Ectodermal cell (in vitro differentiated cells): ENCODE data around the gene SYT14.
"Not testable (repeated sequence)": the region's sequence is repeated elsewhere in the genome, so short reads cannot be mapped to it uniquely, and the experiment has no call there.

ENCODE experiments used
- H3K27ac ChIP-seq: 2 replicates; pipeline ENCODE4 v1.7.0; 2013; ENCODE audit warnings: mild to moderate bottlenecking, low read depth, low read length; ENCODE audit not compliant: insufficient read depth, poor library complexity, severe bottlenecking
- H3K27me3 ChIP-seq: 2 replicates; pipeline ENCODE4 v1.7.0; 2013; ENCODE audit warnings: mild to moderate bottlenecking, low read length; ENCODE audit not compliant: insufficient read depth, control insufficient read depth, poor library complexity, severe bottlenecking
- H3K36me3 ChIP-seq: one replicate; pipeline ENCODE4 v1.7.0; 2013; ENCODE audit warnings: low read length; ENCODE audit not compliant: control insufficient read depth, insufficient read depth
- H3K4me1 ChIP-seq: one replicate; pipeline ENCODE4 v1.7.0; 2013; ENCODE audit warnings: low read length; ENCODE audit not compliant: control insufficient read depth, insufficient read depth
- H3K4me3 ChIP-seq: 2 replicates; pipeline ENCODE4 v1.7.0; 2013; ENCODE audit warnings: low read depth, low read length, control low read depth; ENCODE audit not compliant: insufficient read depth
- H3K9me3 ChIP-seq: 2 replicates; pipeline ENCODE4 v1.7.0; 2013; ENCODE audit warnings: mild to moderate bottlenecking, low read length, moderate library complexity; ENCODE audit not compliant: control insufficient read depth
- WGBS, 2 experiments: methylation state at CpG; one replicate each; pipeline ENCODE4 v1.1.7; 2013; ENCODE audit warnings: missing lambda C conversion rate in 2 of 2; 5-methylcytosine and 5-hydroxymethylcytosine counted together

SYT14 gene

DNA sequence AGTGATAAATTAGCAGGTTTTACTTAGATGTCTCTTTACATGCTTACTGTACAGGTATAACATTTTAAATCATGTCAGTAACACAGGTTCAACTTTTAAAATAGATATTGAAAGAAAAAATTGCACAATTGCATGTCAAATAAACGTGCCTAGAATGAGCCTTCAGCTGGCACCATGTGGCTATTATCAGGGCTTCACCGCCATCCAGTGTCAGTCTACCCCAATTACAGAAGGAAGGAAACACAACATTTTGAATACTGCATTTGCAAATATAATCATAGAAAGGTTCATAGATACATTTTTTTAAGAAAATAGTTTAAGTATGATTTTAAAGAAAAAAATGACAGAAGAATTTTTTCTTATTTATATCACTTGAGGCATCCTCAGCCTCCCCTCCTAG, 247.0 kb downstream of the SYT14 start:
- no peaks in the 10 kb centered on the region for H3K36me3 ChIP-seq
- H3K27ac ChIP-seq, result no peak overlapping the region
- H3K9me3 ChIP-seq, result no peaks in the 10 kb centered on the region
- 72 to 84% methylated on average over 2 of the region's 2 CpGs for whole genome bisulfite sequencing, 2 experiments
- H3K27me3 ChIP-seq, result no peaks in the 10 kb centered on the region
- no peaks in the 10 kb centered on the region for H3K4me1 ChIP-seq
- H3K4me3 ChIP-seq, result no peak overlapping the region

DNA sequence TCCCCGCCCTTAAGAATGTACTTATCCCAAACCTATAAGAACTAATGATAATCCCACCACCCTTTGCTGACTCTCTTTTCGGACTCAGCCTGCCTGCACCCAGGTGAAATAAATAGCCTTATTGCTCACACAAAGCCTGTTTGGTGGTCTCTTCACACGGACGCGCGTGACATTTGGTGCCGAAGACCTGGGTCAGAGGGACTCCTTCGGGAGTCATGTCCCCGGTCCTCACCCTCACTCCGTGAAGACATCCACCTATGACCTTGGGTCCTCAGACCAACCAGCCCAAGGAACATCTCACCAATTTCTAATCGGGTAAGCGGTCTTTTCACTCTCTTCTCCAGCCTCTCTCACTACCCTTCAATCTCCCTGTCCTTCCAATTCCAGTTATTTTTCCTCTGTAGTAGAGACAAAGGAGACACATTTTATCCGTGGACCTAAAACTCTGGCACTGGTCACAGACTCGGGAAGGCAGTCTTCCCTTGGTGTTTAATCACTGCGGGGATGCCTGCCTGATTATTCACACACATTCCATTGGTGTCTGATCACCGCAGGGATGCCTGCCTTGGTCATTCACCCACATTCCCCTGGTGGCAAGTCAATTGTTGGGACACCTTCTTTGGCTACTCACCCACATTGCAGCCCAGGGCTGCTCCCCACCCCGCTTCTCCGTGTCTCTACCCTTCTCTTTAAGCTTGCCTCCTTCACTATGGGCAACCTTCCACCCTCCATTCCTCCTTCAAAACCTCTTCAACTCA, 250.0 kb downstream of the SYT14 start:
- H3K27me3 ChIP-seq, H3K4me3 ChIP-seq, H3K36me3 ChIP-seq, H3K9me3 ChIP-seq, H3K4me1 ChIP-seq, H3K27ac ChIP-seq: not testable (repeated sequence)
- 77 to 81% methylated on average over 18 of the region's 18 CpGs for WGBS, 2 experiments

DNA sequence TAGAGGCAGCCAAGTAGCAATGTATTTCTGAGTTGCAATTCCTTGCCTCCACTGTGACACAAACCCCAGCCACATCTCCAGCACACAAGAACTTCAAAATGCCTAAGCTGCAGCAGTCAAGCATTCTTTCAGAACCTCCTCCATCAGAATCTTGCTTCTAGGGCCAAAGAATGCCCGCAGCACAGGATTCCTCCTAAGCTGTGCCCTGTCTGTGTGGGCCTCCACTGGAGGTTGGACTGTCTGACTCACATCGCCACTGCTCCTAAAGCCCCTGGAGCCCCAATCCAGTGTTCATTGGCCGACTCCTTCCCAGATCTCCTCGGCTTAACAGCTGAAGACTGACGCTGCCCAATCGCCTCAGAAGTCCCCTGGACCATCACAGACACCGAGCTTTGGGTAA, 251.4 kb downstream of the SYT14 start:
- Histone ChIP-seq H3K36me3 (no peaks in the 10 kb centered on the region), H3K27me3 (no peaks in the 10 kb centered on the region), H3K9me3 (no peaks in the 10 kb centered on the region), H3K4me1 (no peaks in the 10 kb centered on the region), H3K27ac (no peak overlapping the region), H3K4me3 (no peak overlapping the region)
- 93 to 96% methylated on average over 7 of the region's 7 CpGs for WGBS, 2 experiments

DNA sequence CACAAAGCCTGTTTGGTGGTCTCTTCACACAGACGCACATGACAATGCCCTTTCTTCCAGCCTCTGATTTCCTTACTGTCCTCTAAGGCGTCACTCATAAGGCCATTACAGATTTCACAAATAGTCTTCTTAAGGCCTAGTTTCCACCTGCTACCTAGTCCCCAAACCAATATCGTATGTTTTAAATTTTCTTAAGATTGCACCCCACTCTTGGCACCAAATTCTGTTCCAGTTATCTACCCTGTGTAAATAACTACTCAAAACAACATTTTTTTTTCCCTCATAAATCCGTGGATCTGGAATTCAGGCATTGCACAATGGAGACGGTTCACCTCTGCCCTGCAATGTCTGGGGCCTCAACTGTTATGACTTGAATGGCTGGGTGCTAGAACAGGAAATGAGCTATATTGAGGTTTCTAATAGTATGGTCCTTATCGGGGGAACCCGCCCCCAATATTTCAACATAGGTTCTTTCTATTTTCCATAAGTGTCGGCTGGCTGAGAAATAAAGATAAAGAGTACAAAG, 257.7 kb downstream of the SYT14 start:
- Histone ChIP-seq H3K9me3 (no peaks in the 10 kb centered on the region), H3K4me3 (no peak overlapping the region), H3K27ac (no peak overlapping the region), H3K4me1 (no peaks in the 10 kb centered on the region), H3K36me3 (no peaks in the 10 kb centered on the region), H3K27me3 (no peaks in the 10 kb centered on the region)
- 93 to 97% methylated on average over 8 of the region's 8 CpGs for WGBS, 2 experiments

DNA sequence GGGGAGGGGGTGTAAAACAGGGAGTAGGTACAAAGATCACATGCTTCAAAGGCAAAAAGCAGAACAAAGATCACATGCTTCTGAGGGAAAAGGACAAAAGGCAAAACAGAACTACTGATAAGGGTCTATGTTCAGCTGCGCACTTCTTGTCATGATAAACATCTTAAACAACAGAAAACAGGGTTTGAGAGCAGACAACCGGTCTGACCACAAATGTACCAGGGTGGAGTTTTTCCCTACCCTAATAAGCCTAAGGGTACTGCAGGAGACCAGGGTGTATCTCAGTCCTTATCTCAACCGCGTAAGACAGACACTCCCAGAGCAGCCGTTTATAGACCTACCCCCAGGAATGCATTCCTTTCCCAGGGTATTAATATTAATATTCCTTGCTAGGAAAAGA, 258.2 kb downstream of the SYT14 start:
- H3K27me3 ChIP-seq, H3K4me1 ChIP-seq, H3K36me3 ChIP-seq, H3K4me3 ChIP-seq, H3K9me3 ChIP-seq, H3K27ac ChIP-seq: not testable (repeated sequence)
- WGBS, 2 experiments, result 95 to 97% methylated on average over 4 to 5 of the region's 5 CpGs

DNA sequence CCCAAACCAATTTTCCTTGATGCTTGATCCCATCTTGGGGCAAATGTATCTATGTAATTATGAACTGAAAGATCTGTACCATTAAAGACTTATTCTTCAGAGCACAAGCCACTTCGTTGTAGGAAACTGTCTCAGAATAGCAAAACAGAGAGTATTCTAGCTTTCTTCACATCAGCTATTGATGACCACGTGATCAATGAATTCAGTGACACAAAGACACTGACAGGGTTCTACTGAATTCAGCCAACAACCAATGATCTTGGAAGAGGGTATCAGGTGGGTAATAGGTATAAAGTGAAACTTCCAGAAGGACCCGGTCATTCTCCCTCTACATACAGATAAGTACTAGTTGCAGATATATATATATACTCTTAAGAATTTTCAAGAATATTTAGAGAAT, 260.8 kb downstream of the SYT14 start:
- no peaks in the 10 kb centered on the region for H3K36me3 ChIP-seq
- H3K27me3 ChIP-seq, result no peaks in the 10 kb centered on the region
- no peaks in the 10 kb centered on the region for H3K9me3 ChIP-seq
- H3K4me3 ChIP-seq, result no peak overlapping the region
- 92 to 94% methylated on average over 2 of the region's 3 CpGs for WGBS, 2 experiments
- no peaks in the 10 kb centered on the region for H3K4me1 ChIP-seq
- H3K27ac ChIP-seq, result no peak overlapping the region

DNA sequence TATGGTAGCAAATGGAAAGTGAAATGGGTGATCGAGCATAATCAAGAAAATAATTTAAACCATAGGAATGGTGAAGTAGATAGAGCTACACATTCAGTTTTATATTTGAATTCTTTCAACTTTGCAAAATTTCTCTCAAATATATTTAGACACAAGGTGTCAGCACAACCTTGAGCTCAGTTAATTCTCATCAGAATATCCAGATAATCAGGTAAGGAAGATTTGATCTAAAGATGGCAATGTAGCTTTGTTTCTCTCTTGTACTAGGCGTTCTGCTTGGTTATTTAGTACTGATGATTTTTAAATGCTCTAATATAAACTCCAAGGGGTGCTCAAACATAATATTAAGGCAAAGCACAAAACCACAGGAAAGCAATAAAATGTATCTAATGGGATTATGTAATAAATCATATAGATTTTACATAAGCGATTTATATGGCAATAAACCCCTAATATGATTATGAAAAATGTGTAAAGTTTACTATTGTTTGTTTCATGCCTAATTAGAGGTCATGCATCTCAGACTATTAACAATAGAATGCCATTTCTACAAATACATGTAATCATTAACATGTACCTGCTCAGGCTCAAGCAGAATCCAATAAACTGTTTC, 262.2 kb downstream of the SYT14 start:
- no peaks in the 10 kb centered on the region for H3K4me1 ChIP-seq
- no peak overlapping the region for H3K4me3 ChIP-seq
- no peak overlapping the region for H3K27ac ChIP-seq
- H3K27me3 ChIP-seq, result no peaks in the 10 kb centered on the region
- no peaks in the 10 kb centered on the region for H3K36me3 ChIP-seq
- 80% methylated on average over 2 of the region's 3 CpGs; no CpG with 5 or more reads in 1 of the 2 experiments for whole genome bisulfite sequencing, 2 experiments
- no peaks in the 10 kb centered on the region for H3K9me3 ChIP-seq

DNA sequence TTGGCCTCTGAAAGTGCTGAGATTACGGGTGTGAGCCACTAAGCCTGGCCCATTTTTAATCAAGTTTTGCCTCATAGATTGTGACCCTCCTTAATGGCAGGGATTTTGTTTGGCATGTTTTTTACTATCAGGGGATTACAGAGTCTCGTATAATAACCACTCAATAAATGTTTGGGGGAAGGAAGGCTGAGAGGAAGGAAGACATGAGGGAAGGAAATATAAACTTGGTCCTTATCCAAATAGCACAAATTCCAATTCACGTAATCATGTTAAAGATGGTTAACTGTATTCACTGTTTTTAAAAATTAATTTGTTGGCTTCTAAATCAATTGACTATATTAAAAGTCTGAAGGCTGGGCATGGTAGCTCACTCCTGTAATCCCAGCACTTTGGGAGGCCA, 263.7 kb downstream of the SYT14 start:
- no peaks in the 10 kb centered on the region for H3K4me1 ChIP-seq
- WGBS, 2 experiments, result 78 to 91% methylated on average over 2 to 3 of the region's 3 CpGs
- H3K27me3 ChIP-seq, result no peaks in the 10 kb centered on the region
- no peaks in the 10 kb centered on the region for H3K36me3 ChIP-seq
- H3K4me3 ChIP-seq, result no peak overlapping the region
- no peak overlapping the region for H3K27ac ChIP-seq
- H3K9me3 ChIP-seq, result no peaks in the 10 kb centered on the region

DNA sequence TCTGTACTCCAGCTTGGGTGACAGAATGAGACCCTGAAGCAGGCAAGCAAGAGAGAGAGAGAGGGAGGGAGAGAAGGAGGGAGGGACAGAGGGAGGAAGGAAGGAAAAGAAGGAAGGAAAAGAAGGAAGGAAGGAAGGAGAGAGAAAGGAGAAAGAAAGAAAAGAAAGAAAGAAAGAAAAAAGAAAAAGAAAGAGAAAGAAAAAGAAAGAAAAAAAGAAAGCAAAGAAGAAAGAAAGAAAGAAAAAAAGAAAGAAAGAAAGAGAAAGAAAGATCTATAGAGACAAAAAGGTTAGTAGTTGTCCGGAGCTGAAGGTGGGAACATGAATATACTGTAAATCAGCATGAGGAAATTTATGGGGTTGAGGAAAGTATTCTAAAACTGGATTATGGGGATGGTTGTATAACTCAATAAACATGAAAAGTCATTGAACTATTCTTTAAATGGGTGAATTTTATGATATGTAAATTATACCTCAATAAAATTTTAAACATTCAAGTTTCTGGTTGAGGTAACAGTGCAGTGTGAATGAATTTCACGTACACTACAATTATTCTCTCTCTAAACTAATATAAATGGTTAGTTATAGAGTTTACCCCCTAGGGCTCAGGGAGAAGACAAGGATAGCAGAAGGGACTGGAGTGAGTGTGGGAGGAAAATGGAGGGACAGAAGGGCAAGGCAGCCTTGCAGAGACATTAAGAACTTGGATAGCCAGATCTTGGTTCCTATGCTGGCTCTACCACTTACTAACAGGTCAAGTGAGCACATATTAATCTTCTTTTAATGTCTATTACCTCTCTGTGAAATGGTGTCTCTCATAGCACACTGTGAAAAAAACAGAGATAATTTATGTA, 269.8 kb downstream of the SYT14 start:
- Histone ChIP-seq H3K36me3 (no peaks in the 10 kb centered on the region), H3K27ac (no peak overlapping the region), H3K4me1 (no peaks in the 10 kb centered on the region), H3K4me3 (no peak overlapping the region), H3K27me3 (no peaks in the 10 kb centered on the region), H3K9me3 (no peaks in the 10 kb centered on the region)
- WGBS, 2 experiments, result 95% methylated on average over 1 of the region's 2 CpGs

DNA sequence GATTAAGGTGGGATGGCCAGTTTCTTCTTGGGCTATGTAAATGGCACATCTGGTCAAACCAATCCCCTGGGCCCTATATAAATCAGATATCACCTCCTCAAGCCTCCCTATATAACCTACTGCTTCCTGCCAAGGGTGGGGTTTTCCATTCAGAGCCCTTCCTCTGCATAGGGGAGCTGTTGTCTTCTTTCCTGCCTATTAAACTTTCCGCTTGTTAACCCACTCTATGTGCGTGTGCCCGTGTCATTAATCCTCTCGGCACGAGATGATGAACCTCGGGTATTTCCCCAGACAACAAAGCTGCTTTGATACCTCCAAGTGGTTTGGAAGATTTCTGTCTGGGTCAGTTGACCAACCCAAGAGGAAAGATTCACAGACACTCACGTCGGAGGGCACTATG, 275.3 kb downstream of the SYT14 start:
- WGBS, 2 experiments, result 91 to 92% methylated on average over 6 to 8 of the region's 8 CpGs
- no peak overlapping the region for H3K4me3 ChIP-seq
- no peaks in the 10 kb centered on the region for H3K9me3 ChIP-seq
- H3K27me3 ChIP-seq, result no peaks in the 10 kb centered on the region
- no peak overlapping the region for H3K27ac ChIP-seq
- no peaks in the 10 kb centered on the region for H3K36me3 ChIP-seq
- H3K4me1 ChIP-seq, result no peaks in the 10 kb centered on the region
